GM18951 (cell line): Measurements from ENCODE around the gene TMEM39B.
"Not testable (repeated sequence)": the region's sequence is repeated elsewhere in the genome, so short reads cannot be mapped to it uniquely, and the experiment has no call there.

Experiments
- POLR2A ChIP-seq: IDR thresholded peaks from 4 replicates; pipeline ENCODE4 v1.6.1; 2011; ENCODE audit warnings: mild to moderate bottlenecking; ENCODE audit not compliant: insufficient read length, insufficient read depth; ENCODE audit errors: extremely low read depth
- in situ Hi-C: fragments of 300-500 bp; cut with MboI; formaldehyde crosslinking; loops from one replicate; pipeline ENCODE4 v1.12.0; 2022; ENCODE audit warnings: low sequenced_read_pairs, mixed read lengths, inconsistent platforms; ENCODE audit not compliant: unreplicated experiment

The TMEM39B gene

DNA sequence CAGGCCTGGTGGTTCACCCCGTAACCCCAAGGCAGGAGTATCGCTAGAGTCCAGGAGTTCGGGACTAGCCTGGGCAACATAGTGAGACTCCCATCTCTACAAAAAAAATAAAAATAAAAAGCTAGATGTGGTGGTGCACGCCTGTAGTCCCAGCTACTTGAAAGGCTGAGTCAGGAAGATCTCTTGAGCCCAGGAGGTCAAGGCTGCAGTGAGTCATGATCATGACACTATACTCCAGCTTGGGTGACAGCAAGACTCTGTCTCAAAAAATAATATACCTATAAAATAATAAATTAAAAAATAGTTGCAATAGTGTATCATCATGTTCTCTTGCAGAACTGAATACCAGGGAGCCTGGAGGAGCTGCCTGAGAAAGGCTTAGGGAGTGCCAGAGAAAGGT is 19.9 kb upstream of the TMEM39B start:
- in situ Hi-C loops, result no loop called here
- TF ChIP-seq POLR2A, result no peak

- in situ Hi-C loops, result no loop called here
- no peak for TF ChIP-seq POLR2A
These were observed 17.3 kb upstream of the TMEM39B start for GRCh38 chr1:32055416-32055815.

- in situ Hi-C loops, result no loop called here
These were observed 16.1 kb upstream of the TMEM39B start for GRCh38 chr1:32056598-32056997.

DNA sequence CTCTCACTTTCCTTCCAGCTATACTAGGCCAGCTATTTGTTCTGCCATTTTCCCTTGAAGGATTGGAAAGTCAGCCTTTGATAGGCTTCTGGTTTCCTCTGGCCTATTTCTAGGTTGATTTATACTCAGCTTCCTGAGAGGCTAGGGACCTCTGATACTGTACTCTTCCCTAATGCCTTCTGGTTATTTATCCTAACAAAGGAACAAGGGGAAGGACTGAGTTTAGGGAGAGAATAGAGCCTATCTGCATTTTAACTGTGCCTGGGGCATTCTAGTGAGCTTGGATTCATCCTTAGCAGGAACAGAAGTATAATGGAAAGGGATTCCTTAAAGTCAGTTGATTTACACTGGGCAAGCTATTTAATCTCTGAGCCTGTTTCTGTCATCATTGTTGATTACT is 11.8 kb upstream of the TMEM39B start:
- in situ Hi-C loops, result no loop called here
- TF ChIP-seq POLR2A, result no peak

More at GRCh38 chr1:32056598-32056997, 16.1 kb upstream of the TMEM39B start:
- no peak for TF ChIP-seq POLR2A

GRCh38 chr1:32062867-32063230 is 9.9 kb upstream of the TMEM39B start:
- no peak for TF ChIP-seq POLR2A
- in situ Hi-C loops, result no loop called here

- in situ Hi-C loops, result no loop called here
- no peak for TF ChIP-seq POLR2A
These were observed 9.5 kb upstream of the TMEM39B start for GRCh38 chr1:32063261-32063681.

GRCh38 chr1:32065613-32066488 is 6.9 kb upstream of the TMEM39B start:
- in situ Hi-C loops, result not testable (repeated sequence)

DNA sequence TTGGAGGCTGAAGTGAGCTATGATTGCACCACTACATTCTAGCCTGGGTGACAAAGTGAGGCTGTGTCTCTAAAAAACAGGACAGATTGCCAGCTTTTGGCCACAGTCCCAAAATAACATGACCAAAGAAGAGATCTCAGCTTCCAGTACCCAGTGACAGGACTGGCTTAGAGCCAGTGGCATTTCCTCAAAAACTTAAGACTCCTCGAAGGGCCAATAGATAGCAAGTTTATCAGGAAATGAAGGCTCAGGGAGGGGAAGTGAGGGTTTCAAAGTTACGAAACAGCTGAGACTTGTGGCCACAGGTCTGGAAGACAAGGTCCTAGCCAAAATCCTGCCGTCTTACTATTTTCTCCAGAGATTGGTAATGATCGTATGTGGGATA is 6.3 kb upstream of the TMEM39B start:
- no peak for TF ChIP-seq POLR2A
- in situ Hi-C loops, result no loop called here

DNA sequence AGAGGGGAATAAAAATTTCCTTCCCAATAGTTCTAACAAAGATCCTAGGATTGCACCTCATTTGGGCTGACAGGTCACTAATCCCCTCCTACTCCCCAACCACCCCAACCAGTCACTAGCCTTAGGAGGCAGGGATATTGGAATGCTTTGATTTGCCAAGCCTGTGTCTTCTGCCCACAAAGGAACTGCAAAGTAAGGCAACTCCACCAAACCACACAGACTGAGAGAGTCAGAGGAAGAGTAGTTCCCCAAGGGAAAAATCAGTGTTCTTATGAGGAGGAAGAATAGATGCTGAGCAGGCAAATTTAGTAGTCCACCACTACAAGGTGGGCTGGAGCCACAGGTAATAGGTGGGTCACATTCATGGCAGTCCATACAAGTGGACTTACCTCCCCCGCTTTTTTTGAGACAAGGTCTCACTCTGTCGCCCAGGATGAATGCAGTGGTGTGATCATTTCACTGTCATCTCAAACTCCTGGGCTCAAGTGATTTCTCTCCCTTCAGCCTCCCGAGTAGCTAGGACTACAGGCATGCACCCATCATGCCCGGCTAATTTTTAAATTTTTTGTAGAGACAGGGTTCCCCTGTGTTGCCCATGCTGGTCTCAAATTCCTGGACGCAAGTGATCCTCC is 3.7 kb upstream of the TMEM39B start:
- no peak for TF ChIP-seq POLR2A
- in situ Hi-C loops, result no loop called here

DNA sequence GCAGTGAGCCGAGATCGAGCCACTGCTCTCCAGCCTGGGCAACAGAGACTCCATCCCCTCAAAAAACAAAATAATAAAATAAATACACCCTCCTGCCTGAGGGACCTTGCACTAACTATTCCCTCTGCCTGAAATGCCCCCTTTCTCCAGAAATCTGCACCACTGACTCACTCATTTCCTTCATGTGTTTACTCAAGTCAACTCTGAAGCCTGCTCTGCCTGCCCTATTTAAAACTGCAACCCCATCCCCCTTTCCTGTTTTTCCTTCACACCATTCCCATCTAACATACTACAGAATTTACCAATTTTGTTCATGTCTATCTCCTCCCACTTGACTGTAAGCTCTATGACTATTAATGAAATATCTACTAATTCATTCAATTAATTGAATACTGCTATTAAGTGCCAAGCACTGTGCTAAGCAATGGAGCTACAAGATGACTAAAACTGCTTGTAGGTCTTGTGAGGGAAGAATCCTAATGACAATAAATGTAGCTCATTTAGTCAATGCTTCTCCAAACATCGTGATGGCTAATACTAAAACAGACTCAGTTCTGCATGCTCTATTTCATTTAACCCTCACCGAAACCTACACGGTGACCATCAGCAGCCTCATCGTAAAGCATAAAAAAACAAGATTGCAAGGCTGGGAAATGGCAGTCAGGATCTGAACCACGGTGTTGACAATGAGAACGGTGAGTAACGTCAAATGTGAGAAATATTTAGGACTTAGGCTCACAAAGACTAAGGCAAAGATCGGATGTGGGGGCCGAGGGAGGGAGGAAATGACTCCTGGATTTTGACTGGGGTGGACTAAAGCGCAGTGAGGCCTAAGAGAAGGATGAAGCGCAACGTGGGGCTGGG is 749 bp upstream of the TMEM39B start:
- in situ Hi-C loops, result no loop called here

GRCh38 chr1:32073299-32074229 is 825 bp downstream of the TMEM39B start:
- in situ Hi-C loops, result no loop called here
- no peak for TF ChIP-seq POLR2A

More for the DNA sequence above, 749 bp upstream of the TMEM39B start:
- TF ChIP-seq POLR2A, result no peak

GRCh38 chr1:32074841-32075240 is 2.1 kb downstream of the TMEM39B start:
- TF ChIP-seq POLR2A, result no peak
- in situ Hi-C loops, result no loop called here
